ENCODE results near the gene CCDC92B.
A peak's percentile ranks its signal among the peaks of the same experiment; 100 is the strongest.
"Not testable (repeated sequence)": the region's sequence is repeated elsewhere in the genome, so short reads cannot be mapped to it uniquely, and the experiment has no call there.

The CCDC92B gene

GRCh38 chr17:2783310-2784030 lies 34.0 kb upstream of the CCDC92B start:
- Mint-ChIP-seq H3K9me3 (ENCODE audit: low read depth) (no peaks in the 10 kb centered on the region), H3K4me3 (no peak overlapping the region), H3K27ac (no peak overlapping the region), H3K4me1 (ENCODE audit: low read depth) (peaks cover 2% of the 10 kb centered on the region), H3K27me3 (peaks cover 3% of the 10 kb centered on the region), H3K36me3 (no peaks in the 10 kb centered on the region)

- Mint-ChIP-seq H3K9me3 (ENCODE audit: low read depth) (no peaks in the 10 kb centered on the region), H3K4me3 (no peak overlapping the region), H3K4me1 (ENCODE audit: low read depth) (peaks cover 2% of the 10 kb centered on the region), H3K27me3 (peaks cover 2% of the 10 kb centered on the region), H3K27ac (no peak overlapping the region), H3K36me3 (no peaks in the 10 kb centered on the region)
Observed at GRCh38 chr17:2782055-2782454, 32.6 kb upstream of the CCDC92B start.

- H3K36me3 Mint-ChIP-seq; H3K27ac Mint-ChIP-seq; H3K4me1 Mint-ChIP-seq (ENCODE audit: low read depth); H3K9me3 Mint-ChIP-seq (ENCODE audit: low read depth); H3K4me3 Mint-ChIP-seq; H3K27me3 Mint-ChIP-seq: not testable (repeated sequence)
Observed at GRCh38 chr17:2781598-2781997, 32.1 kb upstream of the CCDC92B start.

GRCh38 chr17:2780931-2781454 lies 31.5 kb upstream of the CCDC92B start:
- no peak overlapping the region for H3K4me3 Mint-ChIP-seq
- H3K27me3 Mint-ChIP-seq = peaks cover 5% of the 10 kb centered on the region
- H3K27ac Mint-ChIP-seq = no peak overlapping the region
- H3K4me1 Mint-ChIP-seq (ENCODE audit: low read depth) = peaks cover 3% of the 10 kb centered on the region
- no peaks in the 10 kb centered on the region for H3K36me3 Mint-ChIP-seq
- H3K9me3 Mint-ChIP-seq (ENCODE audit: low read depth) = no peaks in the 10 kb centered on the region

- H3K27ac Mint-ChIP-seq = no peak overlapping the region
Observed at GRCh38 chr17:2780256-2780655, 30.8 kb upstream of the CCDC92B start.

GRCh38 chr17:2779545-2779944 lies 30.1 kb upstream of the CCDC92B start:
- Mint-ChIP-seq H3K4me3 (no peak overlapping the region), H3K36me3 (no peaks in the 10 kb centered on the region), H3K27ac (no peak overlapping the region), H3K9me3 (ENCODE audit: low read depth) (no peaks in the 10 kb centered on the region), H3K4me1 (ENCODE audit: low read depth) (peaks cover 5% of the 10 kb centered on the region), H3K27me3 (peaks cover 11% of the 10 kb centered on the region)

More at GRCh38 chr17:2780256-2780655, 30.8 kb upstream of the CCDC92B start:
- H3K27me3 Mint-ChIP-seq = peaks cover 8% of the 10 kb centered on the region
- peaks cover 3% of the 10 kb centered on the region for H3K4me1 Mint-ChIP-seq (ENCODE audit: low read depth)
- no peaks in the 10 kb centered on the region for H3K36me3 Mint-ChIP-seq
- H3K9me3 Mint-ChIP-seq (ENCODE audit: low read depth) = no peaks in the 10 kb centered on the region
- no peak overlapping the region for H3K4me3 Mint-ChIP-seq

GRCh38 chr17:2778489-2778888 lies 29.0 kb upstream of the CCDC92B start:
- Mint-ChIP-seq H3K9me3 (ENCODE audit: low read depth) (no peaks in the 10 kb centered on the region), H3K27me3 (peaks cover 16% of the 10 kb centered on the region), H3K4me1 (ENCODE audit: low read depth) (peaks cover 5% of the 10 kb centered on the region), H3K4me3 (no peak overlapping the region), H3K36me3 (no peaks in the 10 kb centered on the region), H3K27ac (no peak overlapping the region)

GRCh38 chr17:2777242-2777867 lies 27.9 kb upstream of the CCDC92B start:
- peak overlapping the region; percentile 73 for H3K4me3 Mint-ChIP-seq
- peaks cover 5% of the 10 kb centered on the region for H3K4me1 Mint-ChIP-seq (ENCODE audit: low read depth)
- no peaks in the 10 kb centered on the region for H3K9me3 Mint-ChIP-seq (ENCODE audit: low read depth)
- H3K36me3 Mint-ChIP-seq = no peaks in the 10 kb centered on the region
- no peak overlapping the region for H3K27ac Mint-ChIP-seq
- H3K27me3 Mint-ChIP-seq = peaks cover 24% of the 10 kb centered on the region

GRCh38 chr17:2776589-2777241 lies 27.3 kb upstream of the CCDC92B start:
- Mint-ChIP-seq H3K4me1 (ENCODE audit: low read depth) (peaks cover 5% of the 10 kb centered on the region), H3K9me3 (ENCODE audit: low read depth) (no peaks in the 10 kb centered on the region), H3K27me3 (peaks cover 24% of the 10 kb centered on the region), H3K4me3 (peak overlapping the region; percentile 73), H3K27ac (no peak overlapping the region), H3K36me3 (no peaks in the 10 kb centered on the region)

- Mint-ChIP-seq H3K27me3 (peaks cover 24% of the 10 kb centered on the region), H3K9me3 (ENCODE audit: low read depth) (no peaks in the 10 kb centered on the region), H3K4me1 (ENCODE audit: low read depth) (peaks cover 5% of the 10 kb centered on the region), H3K4me3 (peak overlapping the region; percentile 71), H3K27ac (no peak overlapping the region), H3K36me3 (no peaks in the 10 kb centered on the region)
Observed at GRCh38 chr17:2775206-2775605, 25.8 kb upstream of the CCDC92B start.

GRCh38 chr17:2770129-2770528 lies 20.7 kb upstream of the CCDC92B start:
- H3K9me3 Mint-ChIP-seq (ENCODE audit: low read depth) = no peaks in the 10 kb centered on the region
- H3K36me3 Mint-ChIP-seq = no peaks in the 10 kb centered on the region
- H3K4me1 Mint-ChIP-seq (ENCODE audit: low read depth) = peaks cover 2% of the 10 kb centered on the region
- H3K4me3 Mint-ChIP-seq = no peak overlapping the region
- no peak overlapping the region for H3K27ac Mint-ChIP-seq
- peaks cover 15% of the 10 kb centered on the region for H3K27me3 Mint-ChIP-seq

GRCh38 chr17:2758870-2759269 lies 9.4 kb upstream of the CCDC92B start:
- Mint-ChIP-seq H3K27ac (no peak overlapping the region), H3K36me3 (no peaks in the 10 kb centered on the region), H3K4me3 (no peak overlapping the region), H3K27me3 (peaks cover 27% of the 10 kb centered on the region), H3K9me3 (ENCODE audit: low read depth) (no peaks in the 10 kb centered on the region), H3K4me1 (ENCODE audit: low read depth) (peaks cover 4% of the 10 kb centered on the region)

- Mint-ChIP-seq H3K4me1 (ENCODE audit: low read depth) (peaks cover 4% of the 10 kb centered on the region), H3K4me3 (peak overlapping the region; percentile 40), H3K9me3 (ENCODE audit: low read depth) (no peaks in the 10 kb centered on the region), H3K27me3 (peaks cover 30% of the 10 kb centered on the region), H3K27ac (no peak overlapping the region), H3K36me3 (no peaks in the 10 kb centered on the region)
Observed at GRCh38 chr17:2755891-2756724, 6.7 kb upstream of the CCDC92B start.

- H3K4me3 Mint-ChIP-seq = no peak overlapping the region
Observed at GRCh38 chr17:2751491-2751890, 2.0 kb upstream of the CCDC92B start.

More at GRCh38 chr17:2751491-2751890, 2.0 kb upstream of the CCDC92B start:
- no peak overlapping the region for H3K27ac Mint-ChIP-seq
- peaks cover 24% of the 10 kb centered on the region for H3K27me3 Mint-ChIP-seq
- H3K9me3 Mint-ChIP-seq (ENCODE audit: low read depth) = no peaks in the 10 kb centered on the region
- no peaks in the 10 kb centered on the region for H3K36me3 Mint-ChIP-seq
- peaks cover 3% of the 10 kb centered on the region for H3K4me1 Mint-ChIP-seq (ENCODE audit: low read depth)

All from activated naive CD8-positive, alpha-beta T cell (primary cell).